Measurements from ENCODE around the gene ADCY10.

DNA sequence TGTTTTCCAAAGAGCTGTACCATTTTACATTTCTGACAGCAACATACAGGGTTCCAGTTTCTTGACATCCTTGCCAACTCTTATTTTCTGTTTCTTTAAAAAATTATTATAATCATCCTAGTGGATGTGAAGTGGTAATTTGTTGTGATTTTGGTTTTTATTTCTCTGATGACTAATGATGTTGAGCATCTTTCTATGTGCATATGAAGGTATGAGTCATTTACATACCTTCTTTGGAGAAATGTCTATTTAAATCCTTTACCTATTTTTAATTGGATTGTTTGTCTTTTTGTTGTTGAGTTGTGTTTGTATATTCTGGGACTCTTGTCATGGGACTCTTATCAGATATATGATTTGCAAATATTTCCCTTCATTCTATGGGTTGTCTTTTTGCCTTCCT, 43.8 kb upstream of the ADCY10 start:
- no peak for TF ChIP-seq RARB (CRISPR knock-in tag; IDR thresholded peaks at IDR 0.05)
- no peak for TF ChIP-seq ESRRG (CRISPR knock-in tag; IDR thresholded peaks at IDR 0.05)
- TF ChIP-seq TSHZ2 (CRISPR knock-in tag; IDR thresholded peaks at IDR 0.05): no peak
- no peak for TF ChIP-seq GLIS3 (CRISPR knock-in tag; IDR thresholded peaks at IDR 0.05)
- TF ChIP-seq, protein P1, sequence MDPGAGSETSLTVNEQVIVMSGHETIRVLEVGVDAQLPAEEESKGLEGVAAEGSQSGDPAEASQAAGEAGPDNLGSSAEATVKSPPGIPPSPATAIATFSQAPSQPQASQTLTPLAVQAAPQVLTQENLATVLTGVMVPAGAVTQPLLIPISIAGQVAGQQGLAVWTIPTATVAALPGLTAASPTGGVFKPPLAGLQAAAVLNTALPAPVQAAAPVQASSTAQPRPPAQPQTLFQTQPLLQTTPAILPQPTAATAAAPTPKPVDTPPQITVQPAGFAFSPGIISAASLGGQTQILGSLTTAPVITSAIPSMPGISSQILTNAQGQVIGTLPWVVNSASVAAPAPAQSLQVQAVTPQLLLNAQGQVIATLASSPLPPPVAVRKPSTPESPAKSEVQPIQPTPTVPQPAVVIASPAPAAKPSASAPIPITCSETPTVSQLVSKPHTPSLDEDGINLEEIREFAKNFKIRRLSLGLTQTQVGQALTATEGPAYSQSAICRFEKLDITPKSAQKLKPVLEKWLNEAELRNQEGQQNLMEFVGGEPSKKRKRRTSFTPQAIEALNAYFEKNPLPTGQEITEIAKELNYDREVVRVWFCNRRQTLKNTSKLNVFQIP (CRISPR knock-in tag; IDR thresholded peaks at IDR 0.05; ENCODE audit: borderline replicate concordance, low read depth): no peak
- no peak for TF ChIP-seq PATZ1 (CRISPR knock-in tag; IDR thresholded peaks at IDR 0.05; ENCODE audit: borderline replicate concordance)
- TF ChIP-seq ISL1 (CRISPR knock-in tag; IDR thresholded peaks at IDR 0.05): no peak
- TF ChIP-seq ARNTL (CRISPR knock-in tag; IDR thresholded peaks at IDR 0.05; ENCODE audit: borderline replicate concordance, low read depth): no peak
- no peak for TF ChIP-seq TOX (CRISPR knock-in tag; IDR thresholded peaks at IDR 0.05; ENCODE audit: borderline replicate concordance)
- TF ChIP-seq, protein P2, sequence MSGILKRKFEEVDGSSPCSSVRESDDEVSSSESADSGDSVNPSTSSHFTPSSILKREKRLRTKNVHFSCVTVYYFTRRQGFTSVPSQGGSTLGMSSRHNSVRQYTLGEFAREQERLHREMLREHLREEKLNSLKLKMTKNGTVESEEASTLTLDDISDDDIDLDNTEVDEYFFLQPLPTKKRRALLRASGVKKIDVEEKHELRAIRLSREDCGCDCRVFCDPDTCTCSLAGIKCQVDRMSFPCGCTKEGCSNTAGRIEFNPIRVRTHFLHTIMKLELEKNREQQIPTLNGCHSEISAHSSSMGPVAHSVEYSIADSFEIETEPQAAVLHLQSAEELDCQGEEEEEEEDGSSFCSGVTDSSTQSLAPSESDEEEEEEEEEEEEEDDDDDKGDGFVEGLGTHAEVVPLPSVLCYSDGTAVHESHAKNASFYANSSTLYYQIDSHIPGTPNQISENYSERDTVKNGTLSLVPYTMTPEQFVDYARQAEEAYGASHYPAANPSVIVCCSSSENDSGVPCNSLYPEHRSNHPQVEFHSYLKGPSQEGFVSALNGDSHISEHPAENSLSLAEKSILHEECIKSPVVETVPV (CRISPR knock-in tag; IDR thresholded peaks at IDR 0.05): no peak
- no peak for TF ChIP-seq ZFP30 (CRISPR knock-in tag; IDR thresholded peaks at IDR 0.05)
- TF ChIP-seq CREB5 (CRISPR knock-in tag; IDR thresholded peaks at IDR 0.05; ENCODE audit: low read depth): no peak
- no peak for TF ChIP-seq CSDC2 (CRISPR knock-in tag; IDR thresholded peaks at IDR 0.05)

All from SK-N-SH treated with all-trans-retinoic acid at 6 μM for 48 hours (cell line).